WTC11 (cell line): Measurements from ENCODE around the gene MAB21L1.

Source experiments
- CREB1 ChIP-seq: sonication (generic); formaldehyde crosslinking; IDR thresholded peaks from 2 replicates; pipeline ENCODE4 v1.8.0; 2023; ENCODE audit warnings: mild to moderate bottlenecking, missing genetic modification reagents
- ELF4 ChIP-seq: sonication (generic); formaldehyde crosslinking; IDR thresholded peaks from 2 replicates; pipeline ENCODE4 v1.8.1; 2022; ENCODE audit warnings: low read depth, mild to moderate bottlenecking, moderate library complexity, missing genetic modification reagents
- ETV6 ChIP-seq: sonication (generic); formaldehyde crosslinking; IDR thresholded peaks from 2 replicates; pipeline ENCODE4 v1.8.1; 2022; ENCODE audit warnings: mild to moderate bottlenecking, missing genetic modification reagents
- SP1 ChIP-seq: sonication (generic); formaldehyde crosslinking; conservative IDR thresholded peaks from 2 replicates; pipeline ENCODE4 v1.8.1; 2022; ENCODE audit warnings: missing genetic modification reagents
- ZNF263 ChIP-seq: sonication (generic); formaldehyde crosslinking; IDR thresholded peaks from 2 replicates; pipeline ENCODE4 v1.8.1; 2022; ENCODE audit warnings: low read depth, mild to moderate bottlenecking, moderate library complexity, missing genetic modification reagents
- TF ChIP-seq, protein P1 (sequence below): fragments of 200-600 bp; IDR thresholded peaks from 2 replicates; pipeline ENCODE4 v1.8.0; 2022; ENCODE audit warnings: antibody characterized with exemption
- TF ChIP-seq, protein P2 (sequence below): sonication (generic); formaldehyde crosslinking; IDR thresholded peaks from 2 replicates; pipeline ENCODE4 v1.8.0; 2022; ENCODE audit warnings: mild to moderate bottlenecking, missing genetic modification reagents
- TF ChIP-seq, protein P3 (sequence below): sonication (generic); formaldehyde crosslinking; IDR thresholded peaks from 2 replicates; pipeline ENCODE4 v1.8.0; 2022; ENCODE audit warnings: mild to moderate bottlenecking, missing genetic modification reagents
- TF ChIP-seq, protein P4 (sequence below): sonication (generic); formaldehyde crosslinking; IDR thresholded peaks from 2 replicates; pipeline ENCODE4 v1.8.0; 2022; ENCODE audit warnings: mild to moderate bottlenecking, missing genetic modification reagents
- TF ChIP-seq, protein P5 (sequence below): sonication (generic); formaldehyde crosslinking; conservative IDR thresholded peaks from 2 replicates; pipeline ENCODE4 v1.8.1; 2023; ENCODE audit warnings: mild to moderate bottlenecking, low read depth, missing genetic modification reagents, moderate library complexity

DNA sequence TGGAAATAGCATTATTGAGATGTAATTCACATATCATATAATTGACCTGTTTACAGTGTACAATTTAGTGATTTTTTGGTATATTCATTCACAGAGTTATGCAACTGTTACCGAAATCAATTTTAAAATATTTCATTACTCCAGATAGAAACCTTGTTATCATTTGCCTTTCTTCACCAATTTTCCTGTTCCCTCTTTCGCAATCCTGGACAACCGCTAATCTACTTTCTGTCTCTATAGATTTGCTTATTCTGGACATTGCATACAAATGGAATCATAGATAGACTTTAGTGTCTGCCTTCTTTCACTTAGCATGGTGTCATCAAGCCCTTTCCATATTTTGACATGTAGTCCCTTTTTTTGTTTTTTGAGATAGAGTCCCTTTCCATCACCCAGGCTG lies 19.2 kb downstream of the MAB21L1 start:
- no peak for TF ChIP-seq SP1 (CRISPR knock-in tag)
- no peak for TF ChIP-seq ZNF263 (CRISPR knock-in tag)
- TF ChIP-seq ETV6 (CRISPR knock-in tag): no peak
- TF ChIP-seq, protein P1, sequence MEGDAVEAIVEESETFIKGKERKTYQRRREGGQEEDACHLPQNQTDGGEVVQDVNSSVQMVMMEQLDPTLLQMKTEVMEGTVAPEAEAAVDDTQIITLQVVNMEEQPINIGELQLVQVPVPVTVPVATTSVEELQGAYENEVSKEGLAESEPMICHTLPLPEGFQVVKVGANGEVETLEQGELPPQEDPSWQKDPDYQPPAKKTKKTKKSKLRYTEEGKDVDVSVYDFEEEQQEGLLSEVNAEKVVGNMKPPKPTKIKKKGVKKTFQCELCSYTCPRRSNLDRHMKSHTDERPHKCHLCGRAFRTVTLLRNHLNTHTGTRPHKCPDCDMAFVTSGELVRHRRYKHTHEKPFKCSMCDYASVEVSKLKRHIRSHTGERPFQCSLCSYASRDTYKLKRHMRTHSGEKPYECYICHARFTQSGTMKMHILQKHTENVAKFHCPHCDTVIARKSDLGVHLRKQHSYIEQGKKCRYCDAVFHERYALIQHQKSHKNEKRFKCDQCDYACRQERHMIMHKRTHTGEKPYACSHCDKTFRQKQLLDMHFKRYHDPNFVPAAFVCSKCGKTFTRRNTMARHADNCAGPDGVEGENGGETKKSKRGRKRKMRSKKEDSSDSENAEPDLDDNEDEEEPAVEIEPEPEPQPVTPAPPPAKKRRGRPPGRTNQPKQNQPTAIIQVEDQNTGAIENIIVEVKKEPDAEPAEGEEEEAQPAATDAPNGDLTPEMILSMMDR: no peak
- TF ChIP-seq, protein P2, sequence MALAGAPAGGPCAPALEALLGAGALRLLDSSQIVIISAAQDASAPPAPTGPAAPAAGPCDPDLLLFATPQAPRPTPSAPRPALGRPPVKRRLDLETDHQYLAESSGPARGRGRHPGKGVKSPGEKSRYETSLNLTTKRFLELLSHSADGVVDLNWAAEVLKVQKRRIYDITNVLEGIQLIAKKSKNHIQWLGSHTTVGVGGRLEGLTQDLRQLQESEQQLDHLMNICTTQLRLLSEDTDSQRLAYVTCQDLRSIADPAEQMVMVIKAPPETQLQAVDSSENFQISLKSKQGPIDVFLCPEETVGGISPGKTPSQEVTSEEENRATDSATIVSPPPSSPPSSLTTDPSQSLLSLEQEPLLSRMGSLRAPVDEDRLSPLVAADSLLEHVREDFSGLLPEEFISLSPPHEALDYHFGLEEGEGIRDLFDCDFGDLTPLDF (CRISPR knock-in tag): no peak
- TF ChIP-seq, protein P3, sequence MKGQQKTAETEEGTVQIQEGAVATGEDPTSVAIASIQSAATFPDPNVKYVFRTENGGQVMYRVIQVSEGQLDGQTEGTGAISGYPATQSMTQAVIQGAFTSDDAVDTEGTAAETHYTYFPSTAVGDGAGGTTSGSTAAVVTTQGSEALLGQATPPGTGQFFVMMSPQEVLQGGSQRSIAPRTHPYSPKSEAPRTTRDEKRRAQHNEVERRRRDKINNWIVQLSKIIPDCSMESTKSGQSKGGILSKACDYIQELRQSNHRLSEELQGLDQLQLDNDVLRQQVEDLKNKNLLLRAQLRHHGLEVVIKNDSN (CRISPR knock-in tag): no peak
- no peak for TF ChIP-seq CREB1 (CRISPR knock-in tag)
- TF ChIP-seq, protein P4, sequence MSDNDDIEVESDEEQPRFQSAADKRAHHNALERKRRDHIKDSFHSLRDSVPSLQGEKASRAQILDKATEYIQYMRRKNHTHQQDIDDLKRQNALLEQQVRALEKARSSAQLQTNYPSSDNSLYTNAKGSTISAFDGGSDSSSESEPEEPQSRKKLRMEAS (CRISPR knock-in tag): no peak
- TF ChIP-seq, protein P5, sequence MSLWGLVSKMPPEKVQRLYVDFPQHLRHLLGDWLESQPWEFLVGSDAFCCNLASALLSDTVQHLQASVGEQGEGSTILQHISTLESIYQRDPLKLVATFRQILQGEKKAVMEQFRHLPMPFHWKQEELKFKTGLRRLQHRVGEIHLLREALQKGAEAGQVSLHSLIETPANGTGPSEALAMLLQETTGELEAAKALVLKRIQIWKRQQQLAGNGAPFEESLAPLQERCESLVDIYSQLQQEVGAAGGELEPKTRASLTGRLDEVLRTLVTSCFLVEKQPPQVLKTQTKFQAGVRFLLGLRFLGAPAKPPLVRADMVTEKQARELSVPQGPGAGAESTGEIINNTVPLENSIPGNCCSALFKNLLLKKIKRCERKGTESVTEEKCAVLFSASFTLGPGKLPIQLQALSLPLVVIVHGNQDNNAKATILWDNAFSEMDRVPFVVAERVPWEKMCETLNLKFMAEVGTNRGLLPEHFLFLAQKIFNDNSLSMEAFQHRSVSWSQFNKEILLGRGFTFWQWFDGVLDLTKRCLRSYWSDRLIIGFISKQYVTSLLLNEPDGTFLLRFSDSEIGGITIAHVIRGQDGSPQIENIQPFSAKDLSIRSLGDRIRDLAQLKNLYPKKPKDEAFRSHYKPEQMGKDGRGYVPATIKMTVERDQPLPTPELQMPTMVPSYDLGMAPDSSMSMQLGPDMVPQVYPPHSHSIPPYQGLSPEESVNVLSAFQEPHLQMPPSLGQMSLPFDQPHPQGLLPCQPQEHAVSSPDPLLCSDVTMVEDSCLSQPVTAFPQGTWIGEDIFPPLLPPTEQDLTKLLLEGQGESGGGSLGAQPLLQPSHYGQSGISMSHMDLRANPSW (CRISPR knock-in tag): no peak
- TF ChIP-seq ELF4 (CRISPR knock-in tag): no peak
